Posterior cingulate gyrus (tissue), 11 donors: ENCODE measurements around the gene RAB17.

Experiments
- DNase-seq, 10 donors: peaks; one replicate each; pipeline versions ENCODE4 v3.0.0 to v3.0.0-alpha.2; 2020 to 2021; ENCODE audit warnings: mixed read lengths in 3 of 10
- intact Hi-C: fragments of 100-400 bp; cut with DNase I; formaldehyde crosslinking; loops from one replicate; pipeline ENCODE4 v1.15.1; 2023

Gene RAB17

GRCh38 chr2:237568121-237568660 lies 22.3 kb downstream of the RAB17 start:
- DNase-seq = no peak
- intact Hi-C loops = no loop called here

- intact Hi-C loops = no loop called here
- DNase-seq = no peak
Observed at GRCh38 chr2:237567276-237568029, 23.1 kb downstream of the RAB17 start.

DNA sequence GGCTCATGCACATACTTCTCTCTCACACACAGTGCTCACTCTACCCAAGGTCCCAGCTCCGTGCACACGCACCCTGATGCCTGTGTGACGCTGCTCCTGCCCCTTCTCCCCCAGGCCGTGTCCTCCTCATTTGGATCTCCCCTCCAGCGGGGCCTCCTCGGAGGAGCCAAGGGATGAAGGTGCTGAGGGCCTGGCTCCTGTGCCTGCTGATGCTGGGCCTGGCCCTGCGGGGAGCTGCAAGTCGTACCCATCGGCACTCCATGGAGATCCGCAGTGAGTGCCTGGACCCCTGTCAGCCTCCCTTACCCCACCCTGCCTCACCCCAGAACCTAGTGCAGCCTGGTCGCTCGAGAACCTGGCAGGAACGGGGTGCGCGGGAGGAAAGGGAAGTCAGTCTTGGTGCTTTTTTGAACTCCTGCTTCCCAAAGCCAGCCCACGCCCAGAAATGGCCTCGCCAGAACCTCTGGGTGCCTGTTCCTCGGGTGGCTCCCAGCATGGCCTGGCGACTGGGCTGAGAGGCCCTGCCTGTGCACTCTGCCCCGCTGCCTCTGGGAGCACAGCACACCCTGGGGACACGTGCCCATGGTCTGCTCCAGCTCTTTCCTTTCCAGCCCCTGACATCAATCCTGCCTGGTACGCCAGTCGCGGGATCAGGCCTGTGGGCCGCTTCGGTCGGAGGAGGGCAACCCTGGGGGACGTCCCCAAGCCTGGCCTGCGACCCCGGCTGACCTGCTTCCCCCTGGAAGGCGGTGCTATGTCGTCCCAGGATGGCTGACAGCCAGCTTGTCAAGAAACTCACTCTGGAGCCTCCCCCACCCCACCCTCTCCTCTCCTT lies 23.9 kb downstream of the RAB17 start, which contains the start of gene PRLH:
PRLH (plus strand) TSS at position 174 of the 835 bp plus-strand sequence; CDS start at position 174, 0 bp downstream.
- intact Hi-C loops = no loop called here
- DNase-seq = no peak

GRCh38 chr2:237565974-237566373 lies 24.6 kb downstream of the RAB17 start:
- DNase-seq = no peak
- intact Hi-C loops = no loop called here

GRCh38 chr2:237564526-237565131 lies 25.9 kb downstream of the RAB17 start:
- intact Hi-C loops = no loop called here
- no peak for DNase-seq

DNA sequence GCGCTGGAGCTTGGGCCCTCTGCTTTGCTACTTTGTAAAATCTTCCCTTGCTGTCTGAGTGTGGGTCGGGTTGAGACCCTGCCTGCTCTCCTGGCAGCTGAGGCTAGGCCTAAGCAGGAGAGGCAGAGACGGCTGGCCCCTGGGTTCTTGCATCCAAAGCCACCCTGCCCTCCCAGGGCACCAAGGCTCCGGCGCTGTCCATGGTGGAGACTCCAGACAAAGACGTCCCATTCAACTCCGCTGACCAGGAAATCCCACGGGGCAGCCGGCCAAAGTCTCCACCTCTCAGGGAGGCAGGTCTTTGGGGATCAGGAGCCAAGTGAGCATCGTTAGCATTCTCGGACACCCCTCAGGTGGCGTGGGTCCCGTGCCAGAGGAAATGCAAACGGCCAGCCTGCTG lies 26.7 kb downstream of the RAB17 start:
- intact Hi-C loops = no loop called here
- DNase-seq = no peak

DNA sequence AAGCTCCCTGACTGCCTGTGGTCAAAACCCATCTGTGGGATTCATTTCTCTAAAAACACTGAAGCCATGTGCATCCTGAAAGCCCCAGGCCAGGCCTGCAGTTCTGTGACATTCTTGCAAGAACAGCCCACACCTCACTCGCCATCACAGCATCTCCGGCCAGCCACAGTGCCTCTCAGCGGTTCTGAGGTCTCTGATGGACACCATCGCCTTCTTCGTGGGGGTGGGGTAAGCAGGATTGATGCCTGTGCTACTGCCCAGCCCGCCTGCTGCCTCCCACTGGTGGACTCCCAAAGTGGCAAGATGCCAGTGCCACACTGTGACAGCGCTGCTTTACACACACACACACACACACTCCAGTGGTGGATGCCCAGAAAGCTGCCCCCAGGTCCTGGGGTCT lies 29.3 kb downstream of the RAB17 start:
- intact Hi-C loops = no loop called here
- DNase-seq = peak in 1 of 10 donors; percentile 29

- intact Hi-C loops = no loop called here
- DNase-seq = peak in 2 of 10 donors; percentile 55 to 82
Observed at GRCh38 chr2:237558961-237559641, 31.4 kb downstream of the RAB17 start.

- DNase-seq = peak in 2 of 10 donors; percentile 12 to 40
- intact Hi-C loops = no loop called here
Observed at GRCh38 chr2:237557633-237558015, 32.9 kb downstream of the RAB17 start.

GRCh38 chr2:237556773-237557632 lies 33.5 kb downstream of the RAB17 start:
- intact Hi-C loops = no loop called here

GRCh38 chr2:237555560-237555959 lies 35.0 kb downstream of the RAB17 start:
- intact Hi-C loops = no loop called here
- no peak for DNase-seq

More at GRCh38 chr2:237556773-237557632, 33.5 kb downstream of the RAB17 start:
- peak in 2 of 10 donors; percentile 5 to 14 for DNase-seq

DNA sequence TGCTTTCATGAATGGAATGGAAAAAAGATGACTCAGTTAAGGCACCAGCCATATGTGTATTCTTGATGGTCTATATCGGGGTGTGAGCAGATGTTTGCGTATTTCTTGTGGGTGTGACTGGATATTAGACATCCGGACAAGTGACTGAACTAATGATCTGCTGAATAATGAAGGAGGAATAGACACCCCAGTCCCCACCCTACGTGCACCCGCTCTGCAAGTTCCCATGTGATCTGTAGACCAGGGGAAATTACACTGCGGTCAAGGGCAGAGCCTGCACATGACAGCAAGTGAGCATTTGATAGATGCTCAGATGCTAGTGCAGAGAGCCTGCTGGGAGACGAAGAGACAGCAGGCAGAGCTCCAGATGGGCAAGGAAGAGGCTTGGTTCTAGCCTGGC lies 36.6 kb downstream of the RAB17 start:
- intact Hi-C loops = no loop called here
- peak in 1 of 10 donors; percentile 48 for DNase-seq

- peak in 1 of 10 donors; percentile 1 for DNase-seq
- intact Hi-C loops = no loop called here
Observed at GRCh38 chr2:237552908-237553307, 37.6 kb downstream of the RAB17 start.

DNA sequence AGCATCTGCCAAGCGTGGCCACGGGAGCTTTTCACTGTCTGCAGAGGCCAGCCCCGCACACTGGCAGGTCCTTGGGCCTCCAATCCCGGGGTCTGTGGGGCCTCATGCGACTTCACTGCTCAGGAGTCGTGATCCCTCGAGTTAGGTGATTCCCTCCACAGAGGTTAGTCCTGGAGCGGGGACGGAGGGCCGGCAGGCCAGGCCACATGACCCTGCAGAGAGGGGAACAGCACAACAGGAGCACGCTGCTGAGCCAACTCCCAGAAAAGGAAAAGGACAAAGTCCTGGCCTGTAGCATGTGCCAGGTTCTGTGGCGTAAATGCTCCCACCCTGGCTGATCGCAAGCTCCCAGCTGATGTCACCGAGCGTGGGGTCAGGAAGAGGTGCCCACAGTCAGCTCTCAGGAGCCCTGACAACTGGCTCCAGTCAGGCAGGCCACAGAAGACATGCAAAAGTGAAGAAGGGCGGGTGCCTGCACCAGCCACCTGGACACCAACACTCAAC lies 39.4 kb downstream of the RAB17 start:
- intact Hi-C loops = no loop called here
- peak in 1 of 10 donors; percentile 77 for DNase-seq

DNA sequence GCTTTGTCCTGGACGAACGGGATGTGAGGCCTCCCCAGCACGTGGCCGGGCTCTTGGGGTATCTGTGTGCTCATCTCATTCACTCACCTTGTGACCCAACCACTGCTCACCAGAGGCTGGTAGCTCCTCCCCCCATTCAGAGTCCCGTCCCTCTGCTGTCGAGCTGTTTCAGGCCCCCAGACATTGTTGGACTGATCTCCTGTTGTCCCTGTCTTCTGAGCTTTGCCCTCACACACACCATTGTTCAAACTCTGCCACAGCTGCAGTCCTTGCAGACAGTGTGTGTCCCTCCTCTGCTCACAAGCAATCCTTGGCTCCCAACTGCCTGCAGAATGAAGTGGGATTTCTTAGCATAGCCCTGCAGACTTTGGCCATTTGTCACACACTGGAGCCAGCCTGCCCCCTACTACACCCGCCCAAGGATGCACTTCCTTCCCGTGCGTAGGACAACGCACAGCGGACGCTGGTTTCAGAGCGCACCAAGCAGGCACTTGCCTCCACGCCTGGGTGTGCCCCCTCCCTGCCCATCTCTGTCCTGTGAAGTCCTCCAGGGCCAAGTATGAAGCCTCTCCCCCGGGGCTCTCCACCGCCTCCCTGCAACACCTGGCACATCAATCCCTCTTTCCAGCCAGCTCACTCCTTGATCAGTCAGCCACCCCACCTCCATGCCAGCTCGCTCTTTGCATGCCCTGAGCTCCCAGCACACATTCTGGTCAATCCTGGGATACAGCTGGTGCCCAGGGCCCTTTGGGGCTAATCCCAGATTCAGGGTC lies 40.7 kb downstream of the RAB17 start:
- peak in 1 of 10 donors; percentile 67 for DNase-seq
- intact Hi-C loops = no loop called here

- peak in 1 of 10 donors; percentile 68 for DNase-seq
- intact Hi-C loops = no loop called here
Observed at GRCh38 chr2:237549216-237549615, 41.3 kb downstream of the RAB17 start.

GRCh38 chr2:237547841-237548416 lies 42.6 kb downstream of the RAB17 start:
- peak in 1 of 10 donors; percentile 59 for DNase-seq
- intact Hi-C loops = no loop called here

DNA sequence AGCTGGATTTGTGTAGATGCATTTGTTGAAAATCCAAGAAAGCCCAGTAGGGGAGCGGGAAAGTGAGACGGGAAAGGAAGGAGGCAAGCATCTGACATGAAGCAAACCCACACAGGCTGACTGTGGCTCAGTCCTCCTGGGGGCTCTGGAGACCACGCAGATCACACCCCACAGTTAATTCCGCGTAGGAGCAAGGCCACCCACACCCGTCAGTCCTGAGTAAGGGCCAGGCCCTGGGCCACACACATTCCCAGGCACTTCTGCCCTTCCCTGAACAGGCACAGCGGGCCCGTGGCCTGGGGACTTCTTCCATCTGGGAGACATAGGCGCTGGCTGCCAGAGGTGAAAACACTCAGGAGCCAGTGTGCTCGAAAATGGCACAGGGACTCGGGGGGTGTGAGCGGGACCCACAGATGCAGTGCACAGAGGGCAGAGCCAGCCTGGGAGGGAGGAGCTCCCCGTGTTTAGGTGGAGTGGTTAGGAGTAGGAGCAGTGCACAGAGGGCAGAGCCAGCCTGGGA lies 43.6 kb downstream of the RAB17 start:
- peak in 1 of 10 donors; percentile 61 for DNase-seq
- intact Hi-C loops = no loop called here
